HCT116 (cell line): Measurements from ENCODE around the gene AIFM2. TPM values are rescaled to one million over a fixed set of nuclear protein-coding genes. Genes with fewer than 3 reads are reported as not detected.
A peak's percentile ranks its signal among the peaks of the same experiment; 100 is the strongest.

Experiments
- ATAC-seq: fragments of 200-7000 bp; cut with Tn5 transposase; 2 replicates; pipeline ENCODE4 v1.9.1; 2020; ENCODE audit warnings: mild to moderate bottlenecking, moderate library complexity
- Bru-seq: library from RNA; stranded (reverse); fragments of 400-500 nt; gene quantifications from one replicate; lab custom pipeline; 2021; lab: Mats Ljungman, UMichigan
- BruChase-seq, 2 experiments: library from RNA; stranded (reverse); fragments of 400-500 nt; gene quantifications; one replicate each; lab custom pipeline; 2021; lab: Mats Ljungman, UMichigan
- BruUV-seq: library from RNA; stranded (reverse); fragments of 400-500 nt; replicated peaks from 2 replicates; lab custom pipeline; 2021; lab: Mats Ljungman, UMichigan
- CTCF ChIA-PET: fragments of 300-600 bp; sonication (Branson Sonifier 250); formaldehyde crosslinking; loops from one replicate; lab custom pipeline; 2021; ENCODE audit warnings: antibody characterized with exemption; lab: Charles Lee
- POLR2A ChIA-PET: fragments of 300-600, 350-600 bp; sonication (Branson Sonifier 250); formaldehyde crosslinking; loops from one replicate; lab custom pipeline; 2021; ENCODE audit warnings: antibody characterized with exemption; lab: Charles Lee
- RAD21 ChIA-PET, 2 experiments: fragments of 300-600 bp; sonication (Branson Sonifier 250); formaldehyde crosslinking; loops; one replicate each; lab custom pipeline; 2023; ENCODE audit warnings: low total read pairs in 2 of 2; ENCODE audit not compliant: uncharacterized antibody in 2 of 2, unreplicated experiment in 2 of 2, low non-redundant PET in 1 of 2; lab: Charles Lee
- DNase-seq: peaks from one replicate; pipeline ENCODE4 v3.0.0-alpha.2; 2010; ENCODE audit warnings: low read depth, low spot score
- H2AFZ ChIP-seq: fragments of 200-600 bp; shearing (Covaris generic), sonication (generic); 2 replicates; pipeline ENCODE4 v1.6.1; 2017; ENCODE audit warnings: low read depth, mixed run types, mixed read lengths, antibody characterized with exemption, low read length; ENCODE audit not compliant: poor library complexity, severe bottlenecking
- H3K27ac ChIP-seq: 2 replicates; pipeline ENCODE4 v1.5.1; 2012; ENCODE audit warnings: low read depth, low read length
- H3K27me3 ChIP-seq: fragments of 200-600 bp; sonication (generic); 2 replicates; pipeline ENCODE4 v1.6.1; 2016; ENCODE audit warnings: mixed run types, low read length, mixed read lengths; ENCODE audit not compliant: insufficient read depth
- H3K36me3 ChIP-seq, 2 experiments: fragments of 200-500 bp in 1 of 2; fragments of 200-600 bp in 1 of 2; sonication (Bioruptor generic) in 1 of 2; sonication (generic) in 1 of 2; 2 replicates each; pipeline versions ENCODE4 v1.5.1 to v1.6.1; 2014 to 2016; ENCODE audit warnings: low read length in 2 of 2, inconsistent platforms in 1 of 2, mixed read lengths in 1 of 2, mixed run types in 1 of 2; ENCODE audit not compliant: insufficient read depth in 2 of 2, control insufficient read depth in 1 of 2
- H3K4me1 ChIP-seq, 2 experiments: fragments of 200-600 bp in 1 of 2; sonication (generic) in 1 of 2; 2 replicates each; pipeline versions ENCODE4 v1.5.1 to v1.6.1; 2012 to 2017; ENCODE audit warnings: low read length in 2 of 2, inconsistent platforms in 1 of 2, mild to moderate bottlenecking in 1 of 2, mixed read lengths in 1 of 2, mixed run types in 1 of 2, moderate library complexity in 1 of 2; ENCODE audit not compliant: insufficient read depth in 2 of 2, control insufficient read depth in 1 of 2
- H3K4me2 ChIP-seq: fragments of 200-600 bp; sonication (generic); 2 replicates; pipeline ENCODE4 v1.6.1; 2017; ENCODE audit warnings: mixed run types, low read length, mixed read lengths
- H3K4me3 ChIP-seq, 2 experiments: fragments of 200-600 bp in 1 of 2; sonication (generic) in 1 of 2; replicated peaks in 1 of 2; 2 replicates each; pipeline ENCODE4 v1.5.1; 2011 to 2016; ENCODE audit warnings: low read length in 2 of 2, control low read depth in 1 of 2, low read depth in 1 of 2, mild to moderate bottlenecking in 1 of 2, mixed read lengths in 1 of 2, mixed run types in 1 of 2
- H3K79me2 ChIP-seq: fragments of 200-600 bp; sonication (generic); 2 replicates; pipeline ENCODE4 v1.6.1; 2017; ENCODE audit warnings: mild to moderate bottlenecking, mixed run types, low read length, moderate library complexity, mixed read lengths; ENCODE audit not compliant: insufficient read depth
- H3K9ac ChIP-seq: fragments of 200-600 bp; sonication (generic); 2 replicates; pipeline ENCODE4 v1.6.1; 2016; ENCODE audit warnings: low read length, mixed read lengths
- H3K9me2 ChIP-seq: fragments of 200-600 bp; sonication (generic), shearing (Covaris generic); 2 replicates; pipeline ENCODE4 v1.6.1; 2017; ENCODE audit warnings: mixed run types, mild to moderate bottlenecking, moderate library complexity; ENCODE audit not compliant: insufficient read depth
- H3K9me3 ChIP-seq, 2 experiments: fragments of 200-500 bp in 1 of 2; fragments of 200-600 bp in 1 of 2; sonication (Bioruptor generic) in 1 of 2; sonication (generic) in 1 of 2; 2 replicates each; pipeline ENCODE4 v1.6.1; 2014 to 2017; ENCODE audit warnings: low read length in 2 of 2, mixed read lengths in 2 of 2, inconsistent platforms in 1 of 2, low read depth in 1 of 2, mild to moderate bottlenecking in 1 of 2, mixed run types in 1 of 2, moderate library complexity in 1 of 2; ENCODE audit not compliant: control insufficient read depth in 1 of 2, insufficient read depth in 1 of 2
- H4K20me1 ChIP-seq: fragments of 200-600 bp; sonication (generic), shearing (Covaris generic); 2 replicates; pipeline ENCODE4 v1.6.1; 2017; ENCODE audit warnings: mixed run types, mild to moderate bottlenecking, moderate library complexity; ENCODE audit not compliant: insufficient read depth
- EGR1 ChIP-seq: IDR thresholded peaks from 2 replicates; pipeline ENCODE4 v1.6.1; 2012; ENCODE audit warnings: low read depth
- ELF1 ChIP-seq: IDR thresholded peaks from 2 replicates; pipeline ENCODE4 v1.6.1; 2012; ENCODE audit warnings: low read depth, borderline replicate concordance
- EZH2 ChIP-seq: fragments of 200-600 bp; sonication (generic); IDR thresholded peaks from 2 replicates; pipeline ENCODE4 v1.6.1; 2017; ENCODE audit warnings: antibody characterized with exemption, mixed run types
- FOSL1 ChIP-seq: IDR thresholded peaks from 2 replicates; pipeline ENCODE4 v1.6.1; 2012; ENCODE audit warnings: low read depth
- JUND ChIP-seq: IDR thresholded peaks from 2 replicates; pipeline ENCODE4 v1.6.1; 2012
- REST ChIP-seq: IDR thresholded peaks from 2 replicates; pipeline ENCODE4 v1.6.1; 2012; ENCODE audit warnings: low read depth
- SIN3A ChIP-seq: IDR thresholded peaks from 2 replicates; pipeline ENCODE4 v1.6.1; 2012; ENCODE audit warnings: low read depth
- SP1 ChIP-seq: IDR thresholded peaks from 2 replicates; pipeline ENCODE4 v1.6.1; 2012; ENCODE audit warnings: low read depth
- SRF ChIP-seq: IDR thresholded peaks from 2 replicates; pipeline ENCODE4 v1.6.1; 2012; ENCODE audit warnings: low read depth
- TCF7L2 ChIP-seq: IDR thresholded peaks from 2 replicates; pipeline ENCODE4 v1.7.0; 2011; ENCODE audit warnings: borderline replicate concordance, inconsistent platforms; ENCODE audit not compliant: insufficient read depth, insufficient read length; ENCODE audit errors: extremely low read depth
- YY1 ChIP-seq: IDR thresholded peaks from 2 replicates; pipeline ENCODE4 v1.6.1; 2011; ENCODE audit warnings: low read length, low read depth, moderate library complexity, mild to moderate bottlenecking; ENCODE audit not compliant: insufficient replicate concordance; ENCODE audit errors: extremely low read depth
- intact Hi-C: fragments of 100-400 bp; cut with micrococcal nuclease; formaldehyde crosslinking; loops from 2 replicates; pipeline ENCODE4 v1.10.0; 2022
- long read RNA-seq: library from polyadenylated mRNA; unstranded; transcript quantifications from one replicate; pipeline ENCODE4 v2.0.0, GENCODE V29; 2021; ENCODE audit not compliant: unreplicated experiment
- polyA plus RNA-seq: library from polyadenylated mRNA; unstranded; fragments of >200 nt; gene quantifications from 2 replicates; pipeline ENCODE4 v1.2.1, GENCODE V29; 2012; ENCODE audit warnings: missing spikeins
- total RNA-seq: library from RNA; stranded (reverse); gene quantifications from one replicate; pipeline ENCODE4 v1.2.1, GENCODE V29; 2021; ENCODE audit not compliant: unreplicated experiment
- TF ChIP-seq, protein P1 (sequence below): IDR thresholded peaks from 2 replicates; pipeline ENCODE4 v1.6.1; 2012
- TF ChIP-seq, protein P2 (sequence below): IDR thresholded peaks from 2 replicates; pipeline ENCODE4 v1.6.1; 2011; ENCODE audit warnings: mild to moderate bottlenecking, low read length, moderate library complexity; ENCODE audit not compliant: insufficient replicate concordance; ENCODE audit errors: extremely low read depth
- TF ChIP-seq, protein P3 (sequence below): IDR thresholded peaks from 2 replicates; pipeline ENCODE4 v1.6.1; 2012
- TF ChIP-seq, protein P4 (sequence below), 3 experiments: fragments of 200-600 bp in 1 of 3; sonication (generic) in 1 of 3; IDR thresholded peaks in 2 of 3; conservative IDR thresholded peaks in 1 of 3; 2 replicates each; pipeline ENCODE4 v1.5.1; 2012 to 2017; ENCODE audit warnings: low read depth in 2 of 3, low read length in 2 of 3, antibody characterized with exemption in 1 of 3, borderline replicate concordance in 1 of 3, control low read depth in 1 of 3, mild to moderate bottlenecking in 1 of 3, mixed read lengths in 1 of 3, mixed run types in 1 of 3, moderate library complexity in 1 of 3; ENCODE audit not compliant: insufficient read depth in 1 of 3

The AIFM2 gene
- total RNA-seq (20.0 TPM), Bru-seq, nascent RNA (percentile 77 among the genes with signal in this experiment), BruChase-seq, experiment 1, labeled RNA remaining after a 6-hour chase (percentile 74 among the genes with signal in this experiment), BruChase-seq, experiment 2, labeled RNA remaining after a 2-hour chase (percentile 77 among the genes with signal in this experiment)
- 21.4 and 25.9 TPM in 2 replicates for polyA plus RNA-seq
- long read RNA-seq, transcript AIFM2-201 (9 exons, 3,243 nt), result major isoform, 50 of 95 reads
- long read RNA-seq, transcript AIFM2-204 (9 exons, 3,247 nt), result minor isoform, 16 of 95 reads
- long read RNA-seq, partial matches to known transcripts, result 8 of 95 reads
- long read RNA-seq, other reads (novel, unspliced or antisense), result 21 of 95 reads

DNA sequence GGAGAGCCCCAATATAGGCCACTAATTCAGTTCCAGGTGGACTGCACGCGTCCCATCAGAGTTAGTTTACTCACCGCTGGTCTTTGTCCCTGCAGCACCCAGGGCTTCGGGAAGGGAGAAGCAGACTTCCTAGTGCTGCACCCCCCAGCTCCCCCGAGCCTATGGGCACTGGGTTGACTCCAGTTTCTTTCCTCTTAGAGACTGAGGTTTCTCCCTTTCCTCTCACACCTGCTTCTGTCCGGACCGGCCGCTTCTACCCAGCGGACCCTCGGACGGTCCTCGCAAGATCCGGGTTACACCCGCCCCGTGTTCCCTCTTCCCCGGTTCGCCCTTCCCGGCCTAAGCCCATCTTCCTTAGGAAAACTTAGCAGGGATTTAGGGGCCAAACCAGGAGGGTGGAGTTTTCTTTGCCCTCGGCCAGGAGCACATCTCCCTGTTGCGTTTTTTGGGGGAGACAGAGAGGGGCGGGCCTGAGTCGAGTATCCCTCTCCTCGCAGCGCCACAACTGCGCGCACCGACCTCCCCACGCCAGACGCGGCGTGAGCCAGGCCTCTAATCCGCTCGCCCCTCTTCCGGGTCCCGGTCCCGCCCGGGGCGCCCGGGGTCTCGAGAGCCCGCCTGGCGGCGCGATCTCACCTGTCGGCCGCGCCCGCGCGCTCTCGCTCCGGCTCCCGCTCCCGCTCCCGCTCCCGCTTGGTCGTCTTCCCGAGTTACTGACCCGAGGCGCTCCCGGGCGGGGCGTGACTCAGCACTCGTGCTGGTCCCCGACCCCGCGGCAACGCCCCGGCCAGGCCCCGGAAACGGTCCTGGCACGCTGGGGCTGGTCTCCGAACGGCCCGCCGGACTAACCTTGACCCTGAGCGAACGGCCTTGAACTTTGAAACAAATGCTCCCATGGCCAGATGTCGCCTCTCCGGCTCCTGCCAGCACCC lies at the start of gene AIFM2:
Gene AIFM2, minus strand, starts transcription at position 728 of the 932 bp plus-strand sequence. CDS start 8,741 bp downstream, outside the sequence.
- Histone ChIP-seq H3K9me2 (no peaks in the 10 kb centered on the region), H3K4me2 (peak within 1 kb of the TSS; percentile 98), H3K9me3 (no peaks in the 10 kb centered on the region), H3K79me2 (peaks cover 44% of the 10 kb centered on the region), H3K27me3 (no peaks in the 10 kb centered on the region), H3K27ac (peak within 1 kb of the TSS; percentile 81), H3K36me3 (no peaks in the 10 kb centered on the region), H3K4me1 (peaks cover 25 to 36% of the 10 kb centered on the region in 2 experiments), H4K20me1 (no peaks in the 10 kb centered on the region), H3K4me3 (peak within 1 kb of the TSS; percentile 82 to 93), H2AFZ (peak within 1 kb of the TSS; percentile 49), H3K9ac (peak within 1 kb of the TSS; percentile 95)
- ATAC-seq (peak; percentile 78), DNase-seq (peak; percentile 40)
- RAD21 ChIA-PET, result no interaction called here
- POLR2A ChIA-PET, result no interaction called here
- intact Hi-C loops, result no loop called here
- CTCF ChIA-PET, result interaction anchor here (1.0 kb wide), 1 partner anchor 14 kb away, joined by 8 read pairs; the partner anchor contains the start of gene TYSND1
- no TSS peak for BruUV-seq
- TF ChIP-seq TCF7L2, result peak; percentile 21
- TF ChIP-seq, protein P1, sequence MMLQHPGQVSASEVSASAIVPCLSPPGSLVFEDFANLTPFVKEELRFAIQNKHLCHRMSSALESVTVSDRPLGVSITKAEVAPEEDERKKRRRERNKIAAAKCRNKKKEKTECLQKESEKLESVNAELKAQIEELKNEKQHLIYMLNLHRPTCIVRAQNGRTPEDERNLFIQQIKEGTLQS, result no peak
- TF ChIP-seq ELF1, result no peak
- no peak for TF ChIP-seq SRF
- no peak; the same call in 1 of the 2 replicates for TF ChIP-seq JUND
- TF ChIP-seq REST, result no peak
- no peak for TF ChIP-seq FOSL1
- TF ChIP-seq, protein P2, sequence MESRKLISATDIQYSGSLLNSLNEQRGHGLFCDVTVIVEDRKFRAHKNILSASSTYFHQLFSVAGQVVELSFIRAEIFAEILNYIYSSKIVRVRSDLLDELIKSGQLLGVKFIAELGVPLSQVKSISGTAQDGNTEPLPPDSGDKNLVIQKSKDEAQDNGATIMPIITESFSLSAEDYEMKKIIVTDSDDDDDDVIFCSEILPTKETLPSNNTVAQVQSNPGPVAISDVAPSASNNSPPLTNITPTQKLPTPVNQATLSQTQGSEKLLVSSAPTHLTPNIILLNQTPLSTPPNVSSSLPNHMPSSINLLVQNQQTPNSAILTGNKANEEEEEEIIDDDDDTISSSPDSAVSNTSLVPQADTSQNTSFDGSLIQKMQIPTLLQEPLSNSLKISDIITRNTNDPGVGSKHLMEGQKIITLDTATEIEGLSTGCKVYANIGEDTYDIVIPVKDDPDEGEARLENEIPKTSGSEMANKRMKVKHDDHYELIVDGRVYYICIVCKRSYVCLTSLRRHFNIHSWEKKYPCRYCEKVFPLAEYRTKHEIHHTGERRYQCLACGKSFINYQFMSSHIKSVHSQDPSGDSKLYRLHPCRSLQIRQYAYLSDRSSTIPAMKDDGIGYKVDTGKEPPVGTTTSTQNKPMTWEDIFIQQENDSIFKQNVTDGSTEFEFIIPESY, result no peak
- TF ChIP-seq EGR1, result no peak
- 0 out of 2 replicates have a peak, but pooled peaks have one; percentile 19 for TF ChIP-seq SIN3A
- TF ChIP-seq, protein P3, sequence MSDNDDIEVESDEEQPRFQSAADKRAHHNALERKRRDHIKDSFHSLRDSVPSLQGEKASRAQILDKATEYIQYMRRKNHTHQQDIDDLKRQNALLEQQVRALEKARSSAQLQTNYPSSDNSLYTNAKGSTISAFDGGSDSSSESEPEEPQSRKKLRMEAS, result peak; percentile 71
- TF ChIP-seq, protein P4, sequence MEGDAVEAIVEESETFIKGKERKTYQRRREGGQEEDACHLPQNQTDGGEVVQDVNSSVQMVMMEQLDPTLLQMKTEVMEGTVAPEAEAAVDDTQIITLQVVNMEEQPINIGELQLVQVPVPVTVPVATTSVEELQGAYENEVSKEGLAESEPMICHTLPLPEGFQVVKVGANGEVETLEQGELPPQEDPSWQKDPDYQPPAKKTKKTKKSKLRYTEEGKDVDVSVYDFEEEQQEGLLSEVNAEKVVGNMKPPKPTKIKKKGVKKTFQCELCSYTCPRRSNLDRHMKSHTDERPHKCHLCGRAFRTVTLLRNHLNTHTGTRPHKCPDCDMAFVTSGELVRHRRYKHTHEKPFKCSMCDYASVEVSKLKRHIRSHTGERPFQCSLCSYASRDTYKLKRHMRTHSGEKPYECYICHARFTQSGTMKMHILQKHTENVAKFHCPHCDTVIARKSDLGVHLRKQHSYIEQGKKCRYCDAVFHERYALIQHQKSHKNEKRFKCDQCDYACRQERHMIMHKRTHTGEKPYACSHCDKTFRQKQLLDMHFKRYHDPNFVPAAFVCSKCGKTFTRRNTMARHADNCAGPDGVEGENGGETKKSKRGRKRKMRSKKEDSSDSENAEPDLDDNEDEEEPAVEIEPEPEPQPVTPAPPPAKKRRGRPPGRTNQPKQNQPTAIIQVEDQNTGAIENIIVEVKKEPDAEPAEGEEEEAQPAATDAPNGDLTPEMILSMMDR (IDR thresholded peaks at IDR 0.05 in 2 of 3, conservative IDR thresholded peaks at IDR 0.05 in 1 of 3; ENCODE audit: borderline replicate concordance in 1 of 3, insufficient read depth in 1 of 3, low read depth in 2 of 3, low read length in 2 of 3), result no peak
- no peak for TF ChIP-seq YY1
- no peak for TF ChIP-seq SP1
- TF ChIP-seq EZH2, result no peak
